Frontal cortex (tissue), 4 donors: Measurements from ENCODE around the gene CELF4. TPM values are rescaled to one million over a fixed set of nuclear protein-coding genes. Genes with fewer than 3 reads are reported as not detected.

ENCODE experiments used
- DNase-seq, 2 donors: peaks; one replicate each; pipeline ENCODE4 v3.0.0; 2012; ENCODE audit warnings: low spot score in 2 of 2
- FAIRE-seq: peaks from 2 replicates; lab custom pipeline; 2012; peaks lifted over from hg19 to GRCh38; lab: Jason Lieb, UNC
- total RNA-seq: library from RNA; depleted of rRNA; stranded (reverse); fragments of >200 nt; gene quantifications from one replicate; pipeline ENCODE4 v1.2.3, GENCODE V29; 2014
- donor health status: control.
- donor health status: control.
- donor health status: control.

The CELF4 gene
- total RNA-seq, 1 donor from 2014 or later, result 92.9 TPM

GRCh38 chr18:37258131-37258530, 307.5 kb downstream of the CELF4 start:
- FAIRE-seq, result no peak
- no peak for DNase-seq

- FAIRE-seq (no peak), DNase-seq (no peak)
These were observed 310.6 kb downstream of the CELF4 start for GRCh38 chr18:37254973-37255372.

GRCh38 chr18:37254236-37254754, 311.3 kb downstream of the CELF4 start:
- DNase-seq (no peak), FAIRE-seq (no peak)

- DNase-seq (peak; percentile 59 to 70), FAIRE-seq (no peak)
These were observed 312.0 kb downstream of the CELF4 start for GRCh38 chr18:37253394-37254235.

GRCh38 chr18:37252854-37253393, 312.7 kb downstream of the CELF4 start:
- FAIRE-seq (no peak), DNase-seq (no peak)

- no peak for FAIRE-seq
- no peak for DNase-seq
These were observed 313.3 kb downstream of the CELF4 start for GRCh38 chr18:37252342-37252741.

GRCh38 chr18:37251679-37252078, 313.9 kb downstream of the CELF4 start:
- no peak for DNase-seq

GRCh38 chr18:37249895-37250618, 315.5 kb downstream of the CELF4 start:
- DNase-seq (no peak), FAIRE-seq (no peak)

More at GRCh38 chr18:37251679-37252078, 313.9 kb downstream of the CELF4 start:
- no peak for FAIRE-seq

GRCh38 chr18:37249171-37249886, 316.3 kb downstream of the CELF4 start:
- FAIRE-seq, result no peak
- no peak for DNase-seq

GRCh38 chr18:37248281-37248680, 317.3 kb downstream of the CELF4 start:
- DNase-seq (no peak), FAIRE-seq (no peak)

GRCh38 chr18:37247497-37248161, 318.0 kb downstream of the CELF4 start:
- no peak for FAIRE-seq
- DNase-seq, result no peak

GRCh38 chr18:37246779-37247340, 318.7 kb downstream of the CELF4 start:
- no peak for DNase-seq
- FAIRE-seq, result no peak

- FAIRE-seq (no peak), DNase-seq (no peak)
These were observed 321.0 kb downstream of the CELF4 start for GRCh38 chr18:37244618-37245017.

GRCh38 chr18:37243741-37244140, 321.9 kb downstream of the CELF4 start:
- no peak for DNase-seq
- FAIRE-seq, result no peak

GRCh38 chr18:37242826-37243560, 322.6 kb downstream of the CELF4 start:
- DNase-seq, result no peak
- no peak for FAIRE-seq

- FAIRE-seq (no peak), DNase-seq (no peak)
These were observed 323.5 kb downstream of the CELF4 start for GRCh38 chr18:37242091-37242490.

GRCh38 chr18:37238282-37239108, 327.1 kb downstream of the CELF4 start:
- FAIRE-seq, result no peak
- DNase-seq, result no peak

GRCh38 chr18:37235583-37235982, 330.0 kb downstream of the CELF4 start:
- DNase-seq (no peak), FAIRE-seq (no peak)
